Endothelial cell of umbilical vein (primary cell): Measurements from ENCODE around the gene CYP19A1. TPM values are rescaled to one million over a fixed set of nuclear protein-coding genes. Genes with fewer than 3 reads are reported as not detected.

Source experiments
- BruUV-seq: library from RNA; stranded (reverse); fragments of 400-500 nt; replicated peaks from 2 replicates; lab custom pipeline; 2021; lab: Mats Ljungman, UMichigan
- CTCF ChIA-PET: fragments of 300-600, 350-600 bp; sonication (Branson Sonifier 250); formaldehyde crosslinking; loops from one replicate; lab custom pipeline; 2021; ENCODE audit warnings: antibody characterized with exemption, inconsistent platforms; lab: Charles Lee
- POLR2A ChIA-PET: fragments of 300-600, 350-600 bp; sonication (Branson Sonifier 250); formaldehyde crosslinking; loops from one replicate; lab custom pipeline; 2021; ENCODE audit warnings: antibody characterized with exemption, inconsistent platforms; lab: Charles Lee
- DNase-seq: peaks from one replicate; pipeline ENCODE4 v3.0.0-alpha.2; 2011; ENCODE audit warnings: low read depth, low spot score
- FAIRE-seq: peaks from 2 replicates; lab custom pipeline; 2011; peaks lifted over from hg19 to GRCh38; lab: Jason Lieb, UNC
- H2AFZ ChIP-seq: 2 replicates; pipeline ENCODE4 v1.6.0; 2012; ENCODE audit warnings: low read depth, low read length, control low read depth, inconsistent platforms
- H3K27ac ChIP-seq: 2 replicates; pipeline ENCODE4 v1.5.1; 2011; ENCODE audit warnings: low read depth, mild to moderate bottlenecking, control low read depth, low read length, moderate library complexity; ENCODE audit not compliant: insufficient read depth
- H3K27me3 ChIP-seq, 2 experiments: 2 replicates each; pipeline versions ENCODE4 v1.6.0 to v1.6.1; 2011; ENCODE audit warnings: low read length in 2 of 2, mixed read lengths in 1 of 2; ENCODE audit not compliant: control insufficient read depth in 2 of 2, insufficient read depth in 2 of 2
- H3K36me3 ChIP-seq, 2 experiments: 2 replicates in 1 of 2; 3 replicates in 1 of 2; pipeline ENCODE4 v1.5.1; 2011; ENCODE audit warnings: low read length in 2 of 2, mild to moderate bottlenecking in 1 of 2, moderate library complexity in 1 of 2; ENCODE audit not compliant: control insufficient read depth in 2 of 2, insufficient read depth in 2 of 2; ENCODE audit errors: extremely low read depth in 1 of 2
- H3K4me1 ChIP-seq: 3 replicates; pipeline ENCODE4 v1.5.1; 2011; ENCODE audit warnings: mild to moderate bottlenecking, low read length; ENCODE audit not compliant: control insufficient read depth, insufficient read depth; ENCODE audit errors: extremely low read depth
- H3K4me2 ChIP-seq: 2 replicates; pipeline ENCODE4 v1.6.1; 2011; ENCODE audit warnings: low read length, control low read depth, mixed read lengths; ENCODE audit not compliant: insufficient read depth
- H3K4me3 ChIP-seq, 3 experiments: fragments of 200-600 bp in 1 of 3; sonication (generic), shearing (Covaris generic) in 1 of 3; replicated peaks in 1 of 3; 2 replicates each; pipeline ENCODE4 v1.5.1; 2011 to 2016; ENCODE audit warnings: control low read depth in 3 of 3, low read length in 3 of 3, mild to moderate bottlenecking in 2 of 3, inconsistent platforms in 1 of 3, low read depth in 1 of 3, moderate library complexity in 1 of 3; ENCODE audit not compliant: insufficient read depth in 1 of 3
- H3K79me2 ChIP-seq: 2 replicates; pipeline ENCODE4 v1.6.0; 2012; ENCODE audit warnings: low read length, inconsistent platforms; ENCODE audit not compliant: control insufficient read depth, insufficient read depth
- H3K9ac ChIP-seq: replicated peaks from 2 replicates; pipeline ENCODE3; 2011; ENCODE audit warnings: low read length, control low read depth; ENCODE audit not compliant: insufficient read depth; ENCODE audit errors: extremely low read depth
- H3K9me1 ChIP-seq: replicated peaks from 3 replicates; pipeline ENCODE4 v1.6.0; 2011; ENCODE audit warnings: mild to moderate bottlenecking, low read length; ENCODE audit not compliant: control insufficient read depth, insufficient read depth; ENCODE audit errors: extremely low read depth
- H3K9me3 ChIP-seq: replicated peaks from 2 replicates; pipeline ENCODE4 v1.5.1; 2012; ENCODE audit warnings: low read length, inconsistent platforms; ENCODE audit not compliant: control insufficient read depth, insufficient read depth
- H4K20me1 ChIP-seq: replicated peaks from 2 replicates; pipeline ENCODE3; 2011; ENCODE audit warnings: mild to moderate bottlenecking, low read length; ENCODE audit not compliant: control insufficient read depth, insufficient read depth; ENCODE audit errors: extremely low read depth
- CTCF ChIP-seq, 2 donors: IDR thresholded peaks; 1 replicate in 1 of 2; 2 replicates in 1 of 2; pipeline ENCODE4 v1.5.1; 2011; ENCODE audit warnings: low read length in 2 of 2, mild to moderate bottlenecking in 2 of 2, moderate library complexity in 2 of 2, control low read depth in 1 of 2, inconsistent platforms in 1 of 2, low read depth in 1 of 2; ENCODE audit not compliant: insufficient read depth in 1 of 2; ENCODE audit errors: extremely low read depth in 1 of 2
- EZH2 ChIP-seq: IDR thresholded peaks from 2 replicates; pipeline ENCODE4 v1.6.1; 2012; ENCODE audit warnings: borderline replicate concordance, low read depth, mild to moderate bottlenecking, moderate library complexity, low read length, inconsistent platforms; ENCODE audit not compliant: severe bottlenecking
- FOS ChIP-seq: IDR thresholded peaks from 2 replicates; pipeline ENCODE4 v1.6.1; 2011; ENCODE audit warnings: mild to moderate bottlenecking, low read length, moderate library complexity, borderline replicate concordance; ENCODE audit not compliant: insufficient read depth
- GATA2 ChIP-seq: IDR thresholded peaks from 2 replicates; pipeline ENCODE4 v1.7.0; 2011; ENCODE audit warnings: low read depth, mild to moderate bottlenecking, moderate library complexity, mixed read lengths, low read length; ENCODE audit not compliant: insufficient read length, insufficient read depth
- JUN ChIP-seq: IDR thresholded peaks from 2 replicates; pipeline ENCODE4 v1.6.1; 2011; ENCODE audit warnings: borderline replicate concordance, low read depth; ENCODE audit not compliant: insufficient read length, insufficient read depth
- MAX ChIP-seq: IDR thresholded peaks from 2 replicates; pipeline ENCODE4 v1.6.1; 2011; ENCODE audit not compliant: insufficient read depth, insufficient read length
- MYC ChIP-seq: IDR thresholded peaks from one replicate; pipeline ENCODE4 v1.6.1; 2011; ENCODE audit warnings: mild to moderate bottlenecking, low read depth, low read length
- POLR2A ChIP-seq: IDR thresholded peaks from 2 replicates; pipeline ENCODE4 v1.6.1; 2012; ENCODE audit warnings: low read depth, mild to moderate bottlenecking, control low read depth, low read length
- POLR2AphosphoS5 ChIP-seq: IDR thresholded peaks from 2 replicates; pipeline ENCODE4 v1.6.1; 2012; ENCODE audit warnings: low read depth, mild to moderate bottlenecking, control low read depth, low read length, moderate library complexity; ENCODE audit not compliant: insufficient read depth
- dilution Hi-C: fragments of 300-500 bp; cut with MboI; formaldehyde crosslinking; loops from one replicate; pipeline ENCODE4 v1.15.0; 2019; ENCODE audit warnings: low sequenced_read_pairs; ENCODE audit not compliant: extremely low pct_ligation_motif_present
- intact Hi-C: fragments of 100-400 bp; cut with micrococcal nuclease; formaldehyde crosslinking; loops from one replicate; pipeline ENCODE4 v1.10.0; 2022
- polyA plus RNA-seq, 4 experiments: library from polyadenylated mRNA; depleted of rRNA in 3 of 4; stranded (reverse) in 3 of 4; unstranded in 1 of 4; fragments of >200 nt; gene quantifications; 2 replicates each; pipeline versions ENCODE4 v1.2.1 to v1.2.3, GENCODE V29; 2011 to 2012; ENCODE audit warnings: missing spikeins in 1 of 4
- total RNA-seq: library from RNA; stranded (reverse); gene quantifications from 2 replicates; pipeline ENCODE4 v1.2.3, GENCODE V29; 2021

Gene CYP19A1
- total and polyA plus RNA-seq, 2 donors (not counting 3 experiments of a cell fraction or from before 2014, with no cell fraction given): not detected

- Histone ChIP-seq H3K9ac (no peak overlapping the region), H3K27me3 (peaks cover 23 to 76% of the 10 kb centered on the region in 2 experiments), H3K4me2 (no peak overlapping the region), H3K4me3 (no peak overlapping the region), H2AFZ (no peak overlapping the region), H3K9me1 (no peaks in the 10 kb centered on the region), H3K36me3 (no peaks in the 10 kb centered on the region), H3K4me1 (no peaks in the 10 kb centered on the region), H4K20me1 (no peaks in the 10 kb centered on the region), H3K79me2 (no peaks in the 10 kb centered on the region), H3K9me3 (no peaks in the 10 kb centered on the region), H3K27ac (no peak overlapping the region)
- dilution Hi-C loops: no loop called here
- FAIRE-seq: no peak
- BruUV-seq: no TSS peak
- TF ChIP-seq JUN: no peak
- TF ChIP-seq MAX: no peak
- TF ChIP-seq POLR2A: no peak
- TF ChIP-seq POLR2AphosphoS5: no peak
- TF ChIP-seq CTCF (IDR thresholded peaks at IDR 0.05; ENCODE audit: extremely low read depth in 1 of 2, insufficient read depth in 1 of 2, low read depth in 1 of 2, low read length in 2 of 2): no peak
- no peak for TF ChIP-seq FOS
- no peak for TF ChIP-seq EZH2
- TF ChIP-seq MYC: no peak
- TF ChIP-seq GATA2: no peak
- ChIA-PET POLR2A (no interaction called here), CTCF (interaction anchor here (1.4 kb wide), 1 partner anchor 49 kb away, joined by 5 read pairs; no protein-coding TSS in a partner anchor)
- no peak for DNase-seq
- intact Hi-C loops: no loop called here
Observed at GRCh38 chr15:51212239-51212638, 126.2 kb downstream of the CYP19A1 start.
